D341Med (cell line): Measurements from ENCODE around the gene ITPRIP.

Source experiments
- DNase-seq: peaks from one replicate; pipeline ENCODE4 v3.0.0; 2012; ENCODE audit warnings: low spot score

The ITPRIP gene

DNA sequence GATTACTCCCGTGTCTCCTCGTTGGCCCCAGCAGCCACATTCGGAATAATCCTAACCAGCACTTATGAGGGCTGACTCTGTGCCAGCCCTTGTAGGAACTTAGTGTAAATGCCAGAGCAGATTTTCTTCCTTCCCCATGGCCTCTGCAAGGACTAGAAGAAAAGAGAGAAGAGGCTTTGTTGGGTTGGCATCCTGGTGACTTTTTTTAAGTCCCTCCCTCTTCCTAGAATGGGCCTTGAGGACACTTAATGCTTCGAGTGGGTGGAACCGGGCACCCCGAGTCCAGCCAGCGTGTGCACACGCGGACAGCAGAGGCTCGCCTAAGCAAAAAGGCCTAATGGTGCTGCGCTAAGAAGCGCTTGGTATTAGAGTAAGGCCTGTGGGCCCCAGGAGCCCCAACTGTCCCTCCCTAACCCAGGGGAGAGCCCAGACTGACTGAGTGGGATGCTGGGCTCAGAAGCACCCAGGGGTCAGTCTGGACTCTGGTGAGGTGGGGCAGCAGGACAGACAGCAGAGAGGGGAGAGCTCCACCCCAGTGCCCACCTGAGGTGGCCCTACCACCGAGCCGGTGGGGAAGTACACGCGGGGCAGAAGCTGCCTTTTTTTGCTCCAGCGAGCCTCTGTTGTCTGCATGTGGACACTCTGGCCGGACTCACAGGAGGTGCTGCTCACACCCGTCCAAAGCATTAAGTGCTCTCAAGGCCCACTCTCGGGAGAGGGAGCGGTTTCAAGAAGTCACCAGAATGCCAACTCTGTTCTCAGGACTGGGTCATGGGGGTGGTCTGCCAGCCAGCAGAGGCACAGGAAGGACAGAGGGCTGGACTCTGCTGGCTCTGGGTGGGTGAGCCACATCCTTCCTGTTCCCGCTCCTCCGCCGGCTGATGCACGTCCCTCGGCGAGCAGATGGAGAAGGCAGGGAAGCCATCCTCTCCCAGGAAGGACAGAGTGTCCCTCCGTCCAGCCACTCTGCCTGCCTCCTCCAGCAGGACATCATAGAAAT, 12.5 kb downstream of the ITPRIP start:
- DNase-seq, result no peak

DNA sequence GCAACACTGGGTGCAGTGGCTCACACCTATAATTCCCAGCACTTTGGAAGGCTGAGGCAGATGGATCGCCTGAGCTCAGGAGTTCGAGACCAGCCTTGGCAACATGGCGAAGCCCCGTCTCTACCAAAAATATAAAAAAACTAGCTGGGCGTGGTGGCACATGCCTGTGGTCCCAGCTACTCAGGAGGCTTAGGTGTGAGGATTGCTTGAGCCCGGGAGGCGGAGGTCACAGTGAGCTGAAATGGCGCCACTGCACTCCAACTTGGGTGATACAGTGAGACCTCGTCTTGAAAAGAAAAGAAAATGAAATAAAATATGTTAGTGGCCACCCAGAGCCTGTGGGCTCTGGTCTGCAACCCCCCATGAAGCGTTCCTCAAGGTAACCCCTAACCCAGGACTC, 13.3 kb downstream of the ITPRIP start:
- DNase-seq, result no peak

DNA sequence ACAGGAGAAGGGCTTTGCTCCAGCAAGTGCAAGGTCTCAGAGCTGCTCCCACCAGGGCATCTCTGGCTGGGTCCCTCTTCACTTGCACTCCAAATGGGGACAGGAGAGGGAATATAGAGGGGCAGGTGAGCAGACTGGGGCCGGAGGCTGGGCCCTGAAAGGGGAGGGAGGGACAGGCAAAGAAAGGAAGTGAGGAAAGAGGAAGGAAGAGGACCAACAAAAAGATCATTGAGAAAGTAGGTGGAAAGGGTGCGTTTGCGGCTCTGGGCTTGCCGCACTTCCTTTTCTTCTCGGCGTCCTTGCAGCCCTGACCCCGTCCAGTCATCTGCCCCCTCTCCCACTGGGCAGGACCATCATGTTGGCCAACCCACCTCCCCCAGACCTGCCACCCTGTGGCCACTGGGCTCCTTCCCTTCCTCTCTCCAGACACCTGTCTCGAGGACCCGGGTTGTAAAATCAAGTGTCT, 14.0 kb downstream of the ITPRIP start:
- no peak for DNase-seq

DNA sequence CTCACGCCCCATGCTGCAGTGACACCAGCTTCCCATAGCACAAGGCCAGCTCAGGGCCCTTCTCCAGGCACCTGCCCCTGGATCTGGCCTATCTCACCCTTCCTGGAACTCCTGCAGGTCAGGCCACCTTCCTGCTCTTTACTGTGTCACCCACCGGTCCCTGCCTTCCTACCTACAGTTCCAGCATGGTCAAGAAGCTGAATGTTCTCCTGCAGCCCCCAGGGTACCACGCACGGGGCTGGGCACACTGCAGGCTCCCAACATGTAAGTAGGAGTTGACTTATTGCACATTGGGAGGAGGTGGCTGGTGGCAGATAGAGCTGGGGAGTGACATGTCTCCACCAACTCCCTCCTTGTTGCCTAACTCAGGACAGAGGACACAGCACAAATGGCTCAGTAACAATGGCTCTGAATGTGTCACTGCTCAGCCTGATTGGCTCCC, 14.5 kb downstream of the ITPRIP start:
- no peak for DNase-seq

DNA sequence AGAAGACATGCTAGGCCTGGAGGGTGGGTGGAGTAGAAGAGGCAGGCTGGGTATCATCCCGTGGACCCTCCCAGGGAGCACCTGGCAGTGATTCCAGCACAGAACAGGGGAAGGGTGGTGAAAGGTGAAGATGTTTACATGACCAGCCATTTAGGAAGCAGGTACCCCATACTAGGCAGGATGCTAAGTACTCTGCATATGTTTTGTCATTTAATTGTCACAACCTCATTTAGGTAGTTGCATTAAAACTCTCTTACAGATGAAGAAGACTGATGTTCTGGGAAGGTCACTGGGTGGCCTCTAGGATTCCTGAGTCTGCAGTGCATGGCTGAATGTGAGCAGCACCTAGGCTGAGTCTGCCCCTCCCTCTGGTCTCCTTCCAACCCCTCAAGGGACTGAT, 15.2 kb downstream of the ITPRIP start:
- DNase-seq, result no peak

DNA sequence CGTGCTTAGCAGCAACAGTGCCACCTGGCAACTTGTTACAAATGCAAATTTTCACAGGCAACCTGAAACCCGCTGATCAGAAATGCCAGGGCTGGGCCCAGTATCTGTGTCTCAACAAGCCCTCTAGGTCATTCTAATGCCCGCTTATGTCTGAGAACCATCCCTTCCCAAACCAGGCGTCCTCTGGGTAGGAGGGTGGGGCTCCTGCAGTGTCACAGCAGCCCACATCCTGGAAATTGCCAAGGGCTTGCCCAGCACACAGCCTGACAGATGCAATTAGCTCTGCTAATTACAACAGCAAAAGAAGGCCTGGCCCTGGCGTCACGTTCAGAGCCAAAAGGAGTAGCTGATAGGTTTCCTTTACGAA, 15.9 kb downstream of the ITPRIP start:
- DNase-seq, result no peak

DNA sequence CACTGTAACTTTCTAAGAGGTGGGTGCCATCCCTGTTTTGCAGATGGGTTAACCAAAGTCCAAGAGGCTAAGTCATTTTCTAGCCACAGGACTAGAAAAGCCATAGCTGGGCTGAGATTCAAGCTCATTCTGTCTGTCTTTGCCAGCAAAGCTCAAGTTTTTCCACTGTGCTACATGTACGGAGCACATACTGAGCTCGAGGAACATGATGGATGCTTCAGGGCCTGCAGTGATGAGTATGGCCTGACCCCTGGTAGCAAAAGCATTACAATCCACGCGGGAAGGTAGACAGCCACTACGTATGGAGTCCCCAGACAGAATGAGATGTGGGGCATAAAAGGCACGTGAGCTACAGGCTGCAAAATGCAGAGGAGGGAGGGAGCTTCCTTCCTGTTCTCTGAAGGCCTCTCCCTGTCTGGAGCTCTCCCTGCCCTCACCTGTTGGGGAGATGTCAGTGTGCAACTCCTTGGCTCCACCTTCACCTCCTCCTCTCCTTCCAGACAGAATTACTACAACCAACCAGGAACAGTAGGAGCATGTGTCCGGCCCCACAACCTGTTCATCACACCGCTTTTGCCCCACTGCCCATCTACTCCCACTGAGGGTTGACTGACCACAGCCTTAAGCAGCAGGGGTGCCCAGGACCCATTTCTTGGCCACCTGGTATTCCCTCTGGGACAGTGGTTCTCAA, 16.4 kb downstream of the ITPRIP start:
- DNase-seq, result no peak

DNA sequence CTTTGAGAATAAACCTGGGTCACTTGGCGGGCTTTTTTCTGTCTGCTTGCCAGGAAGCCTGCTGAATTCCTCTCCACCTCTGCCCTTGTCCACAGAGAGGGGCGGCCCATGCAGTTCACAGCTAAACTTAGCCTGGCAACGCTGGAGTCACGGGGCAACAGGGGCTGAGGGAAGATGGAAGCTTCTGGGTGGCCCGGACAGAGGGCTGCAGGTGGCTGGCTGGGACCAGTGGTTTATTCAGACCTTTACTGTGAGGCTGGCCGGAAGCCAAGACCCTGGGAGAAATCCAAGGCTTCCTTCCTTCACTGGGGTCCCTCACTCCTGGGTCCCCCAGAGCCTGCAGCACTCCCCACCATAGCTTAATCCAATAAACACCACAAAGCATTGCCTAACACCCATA, 17.0 kb downstream of the ITPRIP start:
- DNase-seq, result no peak

DNA sequence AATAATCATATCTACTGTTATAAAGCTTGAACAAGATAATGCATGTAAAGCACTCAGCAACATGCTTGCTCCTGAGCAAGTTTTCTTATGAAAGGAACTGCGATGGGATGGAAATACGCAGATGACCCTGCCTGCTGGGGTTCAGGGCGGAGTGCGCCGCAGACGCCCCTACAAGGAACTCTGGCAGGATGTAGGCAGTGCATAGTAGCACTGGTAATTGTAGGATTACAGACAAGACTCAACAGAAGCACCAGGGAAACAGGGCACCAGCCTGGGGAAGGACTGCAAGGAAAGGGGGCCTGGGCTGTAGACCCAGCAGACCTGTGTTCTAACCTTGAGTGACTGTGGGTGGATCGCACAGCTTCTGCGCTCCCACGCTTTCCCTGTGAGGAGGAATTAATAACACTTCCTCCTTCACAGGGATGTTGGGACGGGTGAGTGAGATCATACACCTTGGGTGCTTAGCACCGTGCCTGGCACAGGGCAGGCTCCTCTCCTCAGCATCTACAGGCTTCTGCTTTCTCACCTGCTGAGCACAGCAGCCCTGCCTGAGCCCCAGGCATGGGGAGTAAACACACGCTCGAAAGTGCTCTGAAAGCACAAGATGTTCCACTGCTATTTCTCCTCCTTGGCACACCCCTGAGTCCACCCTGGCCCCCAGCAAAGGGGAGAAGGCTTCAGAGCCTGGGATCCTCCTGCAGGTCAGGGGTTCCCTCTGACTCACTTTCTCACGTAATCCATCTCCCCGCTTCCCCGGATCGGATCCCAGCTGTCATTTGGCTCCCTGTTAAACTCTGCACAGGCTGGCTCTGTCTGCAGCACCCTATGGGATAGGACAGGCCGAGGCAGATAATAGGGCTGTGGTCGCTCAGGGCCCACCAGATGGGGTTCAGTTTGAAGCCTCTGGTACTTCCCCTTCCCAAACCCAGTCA, 19.2 kb downstream of the ITPRIP start:
- DNase-seq, result no peak

DNA sequence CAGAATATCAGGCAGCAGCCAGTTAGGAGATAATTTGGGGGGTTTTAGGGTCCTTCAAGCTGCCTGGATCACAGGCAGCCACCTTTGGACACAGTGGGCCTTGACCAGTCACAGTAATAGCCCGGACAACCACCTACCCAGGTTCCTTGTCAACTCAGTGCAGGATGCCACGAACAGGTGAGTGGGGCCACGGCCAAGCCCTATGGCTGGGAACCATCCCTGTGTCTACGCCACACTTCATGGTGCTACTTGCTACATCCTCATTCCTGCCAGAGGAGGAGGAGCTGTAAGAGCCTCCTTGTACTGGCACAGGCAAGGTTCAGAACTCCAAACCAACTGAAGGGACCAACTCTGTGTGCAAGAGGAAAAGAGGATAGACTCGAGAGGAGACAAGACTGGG, 19.9 kb downstream of the ITPRIP start:
- no peak for DNase-seq

DNA sequence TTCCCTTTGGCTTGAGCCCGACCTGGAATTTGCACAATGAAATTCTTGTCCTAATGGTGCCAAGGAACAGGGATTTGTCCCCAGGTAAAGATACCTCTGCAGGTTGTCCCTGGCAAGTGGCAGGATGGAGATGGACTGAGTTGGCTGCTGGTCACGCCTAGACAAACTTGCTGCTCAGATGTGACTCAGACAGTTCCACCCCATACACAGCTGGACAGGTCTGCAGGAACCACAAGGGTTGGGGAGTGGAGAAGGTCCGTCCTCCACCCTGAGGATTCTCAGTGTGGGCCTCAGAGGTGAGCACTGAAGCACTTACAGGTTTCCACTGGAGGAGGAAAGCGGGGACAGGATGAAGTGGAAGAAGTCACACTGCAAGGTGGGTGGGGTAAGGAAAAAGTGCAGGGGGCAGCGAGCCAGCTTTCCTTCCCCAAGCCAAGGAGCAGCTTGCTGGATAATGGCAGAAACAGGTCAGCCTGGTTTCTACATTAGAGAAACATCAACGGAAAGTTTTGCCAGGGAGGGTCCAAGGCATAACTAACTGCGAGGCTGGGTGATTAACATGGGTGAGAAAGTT, 20.5 kb downstream of the ITPRIP start:
- no peak for DNase-seq

DNA sequence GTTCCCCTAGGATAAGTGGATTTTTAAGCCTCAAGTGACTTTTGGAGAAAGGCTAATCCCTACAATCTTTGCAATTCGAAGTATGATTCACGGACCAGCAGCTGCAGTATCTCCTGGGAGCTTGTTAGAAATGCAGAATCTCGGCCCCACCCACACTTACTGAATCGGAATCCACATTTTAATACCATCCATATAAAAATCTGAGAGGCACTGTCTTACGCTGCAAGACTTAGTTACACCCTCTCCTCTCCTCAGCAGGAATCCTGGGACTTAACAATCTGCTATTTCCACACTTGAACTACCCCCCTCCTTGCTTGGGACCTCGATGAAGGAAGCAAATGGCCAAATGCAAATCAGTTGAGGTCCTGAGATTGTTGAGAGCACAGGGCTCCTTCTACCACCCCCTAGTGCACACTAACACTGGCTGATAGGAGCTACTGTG, 21.0 kb downstream of the ITPRIP start:
- no peak for DNase-seq

DNA sequence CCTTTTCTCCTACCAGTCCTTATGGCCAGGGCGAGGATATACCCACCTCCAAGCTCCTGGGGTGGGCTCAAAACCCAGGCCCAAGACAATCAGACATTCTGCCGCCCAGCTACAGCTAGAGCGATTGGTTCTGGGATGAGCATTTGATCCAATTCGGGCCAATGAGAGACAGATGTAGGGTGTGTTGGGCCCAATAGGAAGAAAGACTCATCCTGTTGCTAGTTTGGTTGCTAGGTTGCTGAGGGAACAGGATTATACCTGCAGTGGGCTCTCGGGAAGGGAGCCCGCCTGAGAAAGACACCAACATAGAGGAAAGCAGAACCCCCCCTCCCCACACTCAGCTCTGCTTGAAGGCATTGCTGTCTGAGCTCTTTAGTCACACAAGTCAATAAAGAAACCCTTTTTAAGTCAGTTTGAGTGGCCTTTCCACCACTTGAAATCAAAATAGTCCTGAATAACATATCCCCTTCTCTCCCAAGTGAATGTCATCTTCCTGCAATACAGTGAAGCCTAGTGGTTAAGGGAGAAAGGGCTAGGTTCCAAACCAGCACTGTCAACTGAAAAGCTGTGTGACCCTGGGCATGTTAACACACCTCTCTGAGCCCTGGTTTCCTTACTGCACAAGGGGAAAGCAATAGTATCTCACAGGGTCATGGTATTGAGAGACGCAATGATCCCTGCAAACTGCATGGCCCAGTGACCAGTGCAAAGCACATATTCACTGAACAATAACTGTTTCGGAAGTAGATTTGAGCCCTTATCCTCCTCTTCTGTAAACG, 21.8 kb downstream of the ITPRIP start:
- no peak for DNase-seq

DNA sequence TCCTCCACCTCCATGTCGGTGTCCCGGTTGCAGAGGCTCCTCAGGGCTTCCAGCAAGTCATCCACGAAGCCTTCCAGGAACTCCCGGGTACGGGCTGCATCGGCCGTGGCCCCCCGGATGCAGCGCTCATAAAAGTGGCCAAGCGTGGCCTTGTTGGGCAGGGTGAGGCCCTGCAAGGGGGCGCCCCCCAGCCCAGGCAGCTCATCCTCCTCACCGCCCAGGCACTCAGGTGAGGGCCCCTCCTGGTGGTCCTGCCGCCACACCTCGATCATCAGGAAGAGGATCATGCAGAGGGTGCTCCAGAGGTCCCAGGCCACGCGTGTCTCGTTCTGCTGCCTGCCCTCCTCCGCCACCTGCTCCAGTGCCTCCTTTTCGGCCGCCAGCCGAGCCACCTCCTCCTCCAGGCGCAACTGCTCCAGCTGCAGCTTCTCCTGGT, 22.8 kb downstream of the ITPRIP start:
- no peak for DNase-seq

DNA sequence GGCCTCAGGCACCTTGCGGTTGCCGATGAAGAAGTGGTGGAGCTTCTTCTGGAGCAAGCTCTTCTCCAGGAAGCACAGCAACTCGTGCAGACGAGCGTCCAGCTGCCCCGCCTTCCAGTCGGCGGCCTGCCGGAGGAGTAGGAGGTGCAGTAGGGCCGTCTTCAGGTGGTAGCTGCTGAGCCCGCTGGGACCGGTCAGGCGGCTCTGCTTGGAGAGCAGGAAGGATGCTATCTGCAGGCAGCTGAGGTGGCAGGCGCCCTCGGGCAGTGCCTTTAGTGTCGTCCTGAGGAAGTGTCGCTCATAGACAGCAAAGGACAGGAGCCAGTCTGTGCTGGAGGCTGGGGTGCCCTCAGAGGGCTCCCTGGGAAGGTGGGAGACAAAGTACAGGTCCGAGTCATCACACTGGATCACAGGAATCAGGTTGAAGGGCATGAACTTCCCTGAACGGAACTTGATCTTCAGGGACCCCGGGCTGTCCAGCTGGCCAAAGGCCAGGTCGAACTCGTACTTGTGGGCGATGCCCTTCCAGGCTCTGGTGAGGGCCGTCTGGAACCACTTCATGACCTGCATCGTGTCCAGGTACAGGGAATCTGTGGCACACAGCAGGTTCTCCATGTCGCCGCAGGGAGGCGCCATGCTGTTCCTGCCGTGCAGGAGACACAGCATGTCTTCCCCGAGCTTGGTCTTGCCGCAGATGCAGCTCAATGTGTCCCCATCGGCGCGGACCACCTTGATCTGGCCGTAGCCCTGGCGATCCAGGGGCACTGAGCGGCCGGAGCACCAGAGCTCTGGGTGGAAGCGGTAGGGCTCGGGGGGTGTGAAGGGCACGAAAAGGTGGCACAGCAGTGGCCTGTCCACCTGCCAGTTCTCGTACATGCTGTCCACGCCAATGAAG, 23.4 kb downstream of the ITPRIP start:
- DNase-seq, result no peak

DNA sequence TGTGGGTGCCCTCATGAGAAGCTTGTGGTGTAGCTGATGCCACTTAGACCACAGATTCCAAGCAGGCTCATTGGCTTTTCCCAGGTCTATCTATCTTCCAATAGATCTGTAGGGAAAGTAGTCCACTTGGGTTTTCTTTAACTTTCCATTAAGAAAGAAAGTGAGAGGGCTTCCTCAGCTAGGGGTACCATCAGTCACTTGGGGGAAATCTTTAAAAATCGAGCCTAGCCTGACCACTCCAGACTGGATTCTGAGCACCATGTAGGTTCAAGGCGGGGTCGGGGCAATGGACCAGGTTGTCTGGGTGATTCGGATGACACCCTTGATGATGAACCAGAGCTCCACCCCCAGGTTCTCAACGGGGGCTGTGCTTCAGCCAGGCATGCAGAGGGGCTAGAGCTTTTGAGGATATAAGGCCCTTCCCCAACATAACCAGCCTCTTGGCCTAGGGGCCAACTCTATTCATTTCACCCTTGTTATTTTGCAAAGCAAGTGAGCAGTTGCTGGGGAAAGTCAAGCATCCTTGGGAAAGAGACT, 27.0 kb downstream of the ITPRIP start:
- no peak for DNase-seq

DNA sequence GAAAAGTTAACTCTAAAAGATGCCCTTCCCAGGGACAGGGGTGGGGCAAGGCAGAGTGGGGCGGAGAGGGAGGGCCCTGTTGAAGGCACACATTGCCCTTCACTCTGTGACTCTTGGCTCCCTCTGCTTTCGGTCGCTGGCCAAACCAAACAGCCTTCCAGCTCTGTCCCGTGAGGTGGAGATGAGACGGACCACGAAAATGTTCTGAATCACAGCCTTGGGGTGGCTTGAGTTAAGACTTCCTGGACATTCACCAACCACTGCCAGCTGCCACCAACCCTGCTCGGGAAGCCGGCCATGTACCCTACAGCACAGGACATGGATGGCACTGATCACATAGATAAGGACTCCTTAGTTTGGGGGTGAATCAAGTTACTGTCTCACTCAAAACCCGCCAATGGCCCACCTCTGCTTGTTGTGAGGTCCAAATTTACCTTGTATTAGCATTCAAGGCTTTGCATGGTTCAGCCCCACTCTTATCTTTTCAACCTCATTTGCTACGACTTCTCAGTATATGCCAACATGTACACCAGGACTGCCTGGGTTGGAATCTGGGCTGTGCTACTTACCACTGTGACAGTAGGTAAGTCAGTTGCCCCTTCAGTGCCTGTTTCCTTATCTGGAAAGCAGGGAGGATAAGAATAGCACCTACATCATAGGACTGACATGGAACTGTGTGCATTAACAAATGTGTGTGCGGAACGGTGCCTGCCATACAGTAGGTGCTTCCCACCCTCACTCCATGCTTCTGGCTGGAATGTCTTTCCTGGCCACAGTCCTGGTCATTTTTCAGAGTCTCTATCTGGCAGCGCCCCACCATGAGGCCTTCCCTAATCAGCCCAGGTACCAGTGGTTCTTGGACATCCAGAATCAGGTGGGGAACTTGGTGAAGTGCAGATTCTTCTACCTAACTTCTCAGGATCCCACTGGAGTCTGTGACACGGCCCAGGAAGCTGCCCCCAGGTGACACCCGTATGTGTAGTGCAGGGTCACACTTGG, 28.0 kb downstream of the ITPRIP start:
- no peak for DNase-seq

DNA sequence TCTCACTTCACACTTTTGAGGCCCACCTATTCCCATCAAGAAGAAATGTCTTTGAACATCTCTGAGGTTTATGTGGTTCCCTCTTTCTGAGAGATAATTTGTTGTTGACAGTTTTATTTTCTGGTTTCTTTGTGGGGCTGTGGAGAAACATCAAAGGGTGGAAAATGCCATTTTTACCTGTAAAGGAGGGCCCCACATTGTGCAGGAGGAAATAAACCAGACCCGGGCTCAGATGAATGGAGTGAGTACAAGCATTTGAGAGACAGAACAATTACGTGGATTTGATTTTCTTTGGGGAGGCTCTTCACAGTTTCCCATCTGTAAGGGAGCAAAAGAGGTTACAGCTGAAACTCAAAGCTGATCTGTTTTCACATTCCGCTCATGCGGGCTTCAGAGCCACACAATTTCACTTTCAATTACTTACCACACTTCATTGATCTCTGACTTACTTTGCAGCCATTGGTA, 29.8 kb downstream of the ITPRIP start:
- DNase-seq, result no peak
